ENCODE data around the gene SMYD3.
A peak's percentile ranks its signal among the peaks of the same experiment; 100 is the strongest.
"Not testable (repeated sequence)": the region's sequence is repeated elsewhere in the genome, so short reads cannot be mapped to it uniquely, and the experiment has no call there.

Gene SMYD3

DNA sequence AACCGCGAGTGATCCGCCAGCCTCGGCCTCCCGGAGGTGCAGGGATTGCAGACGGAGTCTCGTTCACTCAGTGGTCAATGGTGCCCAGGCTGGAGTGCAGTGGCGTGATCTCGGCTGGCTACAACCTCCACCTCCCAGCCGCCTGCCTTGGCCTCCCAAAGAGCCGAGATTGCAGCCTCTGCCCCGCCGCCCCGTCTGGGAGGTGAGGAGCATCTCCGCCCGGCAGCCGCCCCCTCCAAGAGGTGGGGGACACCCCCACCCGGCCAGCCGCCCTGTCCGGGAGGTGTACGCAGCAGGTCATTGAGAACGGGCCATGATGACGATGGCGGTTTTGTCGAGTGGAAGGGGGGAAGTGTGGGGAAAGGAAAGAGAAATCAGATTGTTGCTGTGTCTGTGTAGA lies 732.1 kb downstream of the SMYD3 start:
- not testable (repeated sequence) for DNase-seq

DNA sequence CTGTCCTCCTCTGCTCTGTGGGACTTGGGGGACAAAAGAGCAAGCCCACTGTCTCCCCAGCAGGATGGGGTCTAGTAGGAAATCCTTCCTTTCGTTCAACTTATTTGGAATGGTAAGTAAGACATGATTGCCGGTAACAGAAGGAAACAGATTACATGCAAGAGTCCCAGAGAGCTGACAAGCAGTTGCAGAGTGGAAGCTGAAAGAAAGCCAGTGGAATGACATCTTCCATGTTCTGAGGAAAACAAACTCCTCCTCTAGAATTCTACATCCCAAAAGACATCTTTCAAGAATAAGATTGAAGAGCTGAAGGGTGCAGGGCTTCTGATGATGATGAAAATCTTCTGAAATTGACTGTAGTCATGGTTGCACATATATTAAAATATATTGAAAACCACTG lies 732.9 kb downstream of the SMYD3 start:
- DNase-seq: no peak

DNA sequence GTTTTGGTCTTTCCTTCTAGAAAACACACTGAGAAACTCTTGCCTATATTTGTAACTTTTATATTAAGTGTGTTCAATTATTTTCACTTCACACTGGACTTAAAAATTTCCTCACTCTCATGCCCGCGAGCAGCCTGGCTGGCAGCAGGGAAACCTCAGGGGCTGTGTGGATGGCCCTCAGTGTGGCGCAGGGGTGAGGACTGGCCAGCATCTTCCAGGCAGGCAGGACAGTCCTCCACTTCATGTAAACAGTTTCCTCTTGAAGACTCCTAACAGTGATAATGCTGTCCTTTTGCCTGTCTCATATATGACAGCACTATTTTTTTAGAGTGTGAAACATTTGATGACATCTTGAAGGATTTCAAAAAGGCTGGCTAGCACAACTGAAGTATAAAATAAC lies 733.7 kb downstream of the SMYD3 start:
- DNase-seq: no peak

DNA sequence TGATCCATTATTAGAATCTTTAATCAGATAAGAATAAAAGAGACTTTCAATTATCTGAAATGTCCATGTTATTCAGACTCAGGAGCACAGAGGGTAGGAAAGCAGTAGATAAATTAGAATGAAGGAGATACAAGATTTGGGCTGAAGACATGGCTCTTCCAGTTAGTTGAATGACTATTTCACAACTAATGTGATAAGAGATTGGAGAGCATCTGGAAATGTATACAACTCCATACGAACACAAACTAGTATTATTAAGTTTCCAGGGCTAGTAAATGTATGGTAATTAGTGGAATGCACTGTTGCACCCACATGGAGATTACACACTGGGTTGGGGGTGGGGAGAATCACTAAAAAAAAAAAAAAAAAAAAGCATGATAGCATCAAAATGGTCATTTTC lies 734.3 kb downstream of the SMYD3 start:
- DNase-seq: no peak

DNA sequence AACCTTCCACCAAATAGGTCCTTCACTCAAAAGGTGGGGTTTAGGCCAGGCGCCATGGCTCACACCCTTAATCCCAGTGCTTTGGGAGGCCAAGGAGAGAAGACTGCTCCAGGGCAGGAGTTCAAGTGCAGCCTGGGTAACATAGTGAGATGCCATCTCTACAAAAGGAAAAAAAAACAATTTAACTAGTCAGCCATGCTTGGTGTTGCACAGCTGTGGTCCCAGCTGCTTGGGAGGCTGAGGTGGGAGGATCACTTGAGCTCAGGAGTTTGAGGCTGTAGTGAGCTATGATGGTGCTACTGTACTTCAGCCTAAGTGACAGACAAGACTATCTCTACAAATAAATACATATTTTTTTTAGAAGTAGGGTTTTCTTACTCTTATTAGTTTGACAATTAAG lies 734.8 kb downstream of the SMYD3 start:
- no peak for DNase-seq

DNA sequence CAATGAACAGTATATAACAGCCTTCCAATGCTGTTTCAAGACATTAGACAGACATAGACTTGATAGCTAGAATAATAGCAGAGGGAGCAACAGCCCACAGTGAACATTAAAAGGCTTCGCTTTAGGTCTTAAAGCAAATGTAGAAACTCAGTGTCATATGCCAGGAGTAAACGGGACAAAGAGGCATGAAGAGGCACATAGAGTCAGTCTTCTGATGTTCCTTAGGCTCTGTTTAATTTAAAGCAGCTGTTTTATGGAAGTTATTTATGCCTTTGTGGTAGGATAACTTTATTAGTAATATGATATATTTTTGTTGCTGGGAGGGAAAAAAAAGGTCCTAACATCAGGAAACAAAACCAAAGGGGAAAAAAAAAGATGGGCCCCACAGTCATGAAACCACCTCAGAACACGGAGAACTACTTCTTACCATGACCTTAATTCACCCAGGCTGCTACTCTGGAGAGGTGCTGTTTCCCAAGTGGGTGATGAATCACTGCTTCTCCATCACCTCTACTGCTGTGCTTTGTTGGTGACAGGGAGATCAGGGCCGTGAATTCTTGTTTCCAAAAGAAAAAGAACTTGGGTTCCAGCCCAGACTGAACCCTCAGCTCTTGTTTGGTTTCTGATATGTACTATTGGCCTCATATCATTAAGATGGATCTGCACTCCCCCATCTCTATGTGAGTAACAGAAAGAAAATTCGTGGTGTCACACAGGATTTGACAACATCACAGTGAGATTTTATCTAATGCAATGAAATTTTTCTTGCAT lies 735.4 kb downstream of the SMYD3 start:
- no peak for DNase-seq

DNA sequence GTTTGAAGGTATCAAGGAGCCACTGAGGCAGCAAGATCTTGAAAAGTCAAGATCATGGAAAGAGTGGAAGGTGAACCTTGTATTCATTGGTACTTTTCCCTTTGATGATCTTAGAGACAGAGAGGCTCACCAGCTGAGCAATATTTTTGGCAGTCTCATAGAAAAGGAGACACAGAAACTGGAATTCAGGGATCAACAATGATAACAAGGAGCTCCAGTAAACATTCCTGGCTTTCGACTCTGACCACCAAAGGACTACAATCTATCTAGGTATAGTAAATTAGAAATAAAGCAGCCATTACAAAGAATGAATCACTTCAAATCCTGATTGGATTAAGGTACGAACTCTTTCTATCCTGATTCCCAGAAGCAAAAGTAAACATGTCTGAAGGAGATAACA lies 736.9 kb downstream of the SMYD3 start:
- no peak for DNase-seq

DNA sequence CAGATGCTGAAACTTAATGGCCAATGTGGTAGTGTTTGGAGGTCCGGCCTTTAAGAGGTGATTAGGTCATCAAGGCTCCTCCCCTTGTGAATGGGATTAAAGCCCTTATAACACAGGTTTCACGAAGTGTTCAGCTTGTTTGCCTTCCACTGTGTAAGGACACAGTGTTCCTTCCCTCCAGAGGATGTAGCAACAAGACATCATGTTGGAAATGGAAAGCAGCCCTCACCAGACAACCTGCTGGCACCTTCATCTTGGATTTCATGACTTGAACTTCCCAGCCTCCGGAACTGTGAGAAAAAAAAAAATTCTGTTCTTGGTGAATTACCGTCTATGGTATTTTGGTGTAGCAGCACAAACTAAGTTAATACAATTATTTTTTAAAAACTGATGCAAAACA lies 738.5 kb downstream of the SMYD3 start:
- DNase-seq: no peak

DNA sequence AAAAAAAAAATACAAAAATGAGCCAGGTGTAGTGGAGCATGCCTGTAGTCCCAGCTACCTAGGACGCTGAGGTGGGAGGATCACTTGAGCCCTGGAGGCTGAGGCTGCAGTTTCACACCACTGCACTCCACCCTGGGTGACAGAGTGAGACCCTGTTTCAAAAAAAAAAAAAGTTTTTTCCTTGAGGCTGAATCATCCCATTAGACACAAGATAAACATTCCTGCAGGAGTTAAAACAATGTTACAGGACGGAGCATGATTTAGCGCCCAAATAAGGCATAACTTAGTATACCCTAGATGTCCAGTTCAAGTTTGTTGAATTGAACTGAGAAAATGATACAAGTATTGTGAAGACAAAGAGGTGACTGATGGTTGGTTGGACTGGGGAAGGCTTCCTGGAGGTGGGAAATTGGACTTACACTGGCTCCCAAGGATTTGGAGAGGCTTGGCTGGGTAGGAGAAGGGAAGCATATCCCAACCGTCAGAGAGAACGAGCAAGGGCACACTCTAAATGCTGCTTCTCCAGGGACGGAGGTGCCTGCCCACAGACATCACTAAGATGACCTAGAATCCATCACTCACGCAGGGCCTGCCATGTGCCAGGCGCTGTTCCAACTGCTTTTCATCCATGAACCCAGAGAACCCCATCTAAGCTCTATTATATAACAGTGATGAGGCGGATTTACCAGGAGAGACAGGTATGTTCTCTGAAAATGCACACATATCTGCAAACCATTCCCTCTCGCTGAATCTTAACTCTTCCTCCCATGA lies 741.7 kb downstream of the SMYD3 start:
- peak; percentile 94 for DNase-seq

DNA sequence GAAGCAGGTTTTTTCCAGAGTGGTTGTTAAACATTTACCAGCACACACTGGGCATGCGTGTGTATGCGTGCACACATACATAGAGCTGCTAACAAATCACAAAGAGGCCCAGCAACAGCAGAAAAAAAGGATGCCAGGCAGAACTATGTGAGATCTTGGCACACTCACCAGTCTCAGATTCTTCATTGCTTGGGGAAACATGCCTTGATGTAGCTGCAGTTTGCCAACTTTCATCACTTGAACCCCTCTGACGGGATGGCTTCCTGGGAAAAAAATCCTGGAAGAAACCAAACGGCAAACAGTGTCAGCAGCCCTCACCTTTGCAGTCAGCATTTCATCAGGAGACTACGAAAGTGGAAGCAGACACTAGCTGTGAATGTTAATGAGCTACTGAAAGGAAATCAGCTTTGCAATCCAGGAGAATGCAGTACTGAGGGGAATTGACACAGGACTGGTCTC lies 743.2 kb downstream of the SMYD3 start:
- DNase-seq: no peak

DNA sequence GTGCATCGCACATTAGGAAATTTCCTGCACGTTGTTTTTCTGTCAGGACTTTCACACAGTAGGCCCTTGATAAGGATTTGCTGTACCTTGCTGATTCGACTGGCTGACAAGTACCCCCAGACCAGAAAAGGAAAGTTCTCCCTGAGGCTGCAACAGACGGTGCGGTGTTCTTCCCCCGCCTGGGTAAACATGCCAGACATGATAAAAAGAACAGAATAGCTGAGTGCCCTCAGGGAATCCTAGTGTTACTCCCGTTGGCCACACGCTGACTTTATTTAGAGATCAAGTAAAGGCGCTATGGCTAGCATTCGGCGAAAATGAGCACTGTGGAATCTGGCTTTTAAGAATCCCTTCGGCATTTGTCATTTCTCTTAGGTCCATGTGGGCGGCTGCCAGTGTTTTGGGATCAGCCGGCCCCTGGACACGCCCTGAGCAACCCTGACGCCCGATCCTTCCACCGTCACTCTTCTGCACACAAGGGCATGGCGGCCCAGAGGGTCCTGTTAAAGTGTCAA lies 744.6 kb downstream of the SMYD3 start:
- DNase-seq: no peak

DNA sequence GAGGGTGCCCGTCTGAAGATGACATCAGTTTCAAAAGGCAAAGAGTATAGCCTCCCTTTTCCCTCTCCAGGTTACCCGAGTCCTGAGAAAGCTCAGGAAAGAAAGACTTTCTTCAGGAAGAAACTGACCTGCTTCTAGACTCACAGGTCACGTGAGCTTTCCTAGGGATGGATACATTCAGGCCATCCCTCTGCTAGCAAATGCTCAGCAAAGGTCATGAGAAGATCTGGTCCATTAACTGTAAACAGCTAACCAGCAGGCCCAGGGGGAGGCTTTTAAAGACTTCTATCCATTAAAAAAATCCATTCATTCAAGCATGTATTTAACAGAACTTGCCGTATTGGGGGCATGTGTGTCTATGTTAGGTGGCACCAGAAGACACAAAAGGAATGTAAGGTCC lies 746.8 kb downstream of the SMYD3 start:
- no peak for DNase-seq

DNA sequence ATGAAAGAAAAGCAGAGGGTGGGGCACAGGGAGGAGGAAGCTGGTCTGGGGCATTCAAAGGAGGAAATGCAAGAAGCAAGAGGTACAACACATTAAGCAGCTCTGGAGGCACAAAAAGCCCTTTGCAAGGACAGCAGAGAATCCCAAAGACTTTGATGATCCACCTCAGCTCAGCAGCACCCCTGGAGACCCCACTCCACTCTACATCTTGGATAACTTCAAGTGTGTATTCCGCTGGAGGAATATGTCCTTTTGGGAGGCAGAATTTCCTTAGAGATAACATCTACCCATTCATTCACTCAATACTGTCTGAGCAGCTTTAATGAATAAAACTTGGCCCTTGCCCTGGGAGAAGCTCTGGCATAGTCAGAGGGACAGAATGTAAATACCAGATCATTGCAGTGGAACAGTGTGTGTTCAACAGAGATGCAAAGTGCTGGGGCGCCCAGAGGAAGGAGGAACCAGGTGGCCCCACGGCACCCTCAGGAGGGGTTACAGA lies 752.6 kb downstream of the SMYD3 start:
- no peak for DNase-seq

DNA sequence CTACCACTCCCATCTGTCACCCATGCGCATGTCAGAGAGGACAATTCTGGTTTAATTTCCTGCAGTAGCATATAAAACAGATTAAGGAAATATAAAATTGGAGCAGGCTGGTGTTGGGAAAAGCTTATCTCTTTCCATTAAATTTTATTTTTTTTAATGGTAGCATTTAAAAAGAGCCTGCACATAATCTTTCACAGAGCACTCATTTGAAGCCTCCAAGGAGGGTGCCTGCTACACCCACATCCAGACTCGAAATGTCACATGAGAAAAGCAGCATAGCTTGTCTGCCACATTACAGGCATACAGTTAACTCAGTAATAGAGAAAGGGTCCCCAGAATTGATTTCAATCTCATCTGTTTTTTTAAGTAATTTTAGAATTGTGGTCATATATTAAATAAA lies 753.3 kb downstream of the SMYD3 start:
- no peak for DNase-seq

DNA sequence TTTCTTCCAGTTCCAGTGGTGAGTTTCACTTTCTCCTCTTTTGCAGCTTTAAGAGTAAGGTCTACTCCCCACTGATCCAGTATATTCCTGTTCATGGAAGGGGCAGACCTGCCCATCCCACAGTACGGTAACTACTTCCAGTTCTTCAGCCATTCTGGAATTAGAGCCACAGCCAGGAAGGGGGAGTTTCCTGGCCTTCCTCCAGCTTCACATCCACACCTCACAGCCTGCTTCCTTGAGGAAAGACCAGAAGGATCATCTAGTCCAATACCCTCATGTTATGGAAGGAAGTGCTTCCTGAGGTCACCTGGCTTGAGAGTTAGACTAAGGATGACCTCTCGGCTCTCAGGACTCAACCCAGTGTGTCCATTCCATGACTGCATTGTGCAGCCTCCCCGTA lies 754.5 kb downstream of the SMYD3 start:
- DNase-seq: no peak

DNA sequence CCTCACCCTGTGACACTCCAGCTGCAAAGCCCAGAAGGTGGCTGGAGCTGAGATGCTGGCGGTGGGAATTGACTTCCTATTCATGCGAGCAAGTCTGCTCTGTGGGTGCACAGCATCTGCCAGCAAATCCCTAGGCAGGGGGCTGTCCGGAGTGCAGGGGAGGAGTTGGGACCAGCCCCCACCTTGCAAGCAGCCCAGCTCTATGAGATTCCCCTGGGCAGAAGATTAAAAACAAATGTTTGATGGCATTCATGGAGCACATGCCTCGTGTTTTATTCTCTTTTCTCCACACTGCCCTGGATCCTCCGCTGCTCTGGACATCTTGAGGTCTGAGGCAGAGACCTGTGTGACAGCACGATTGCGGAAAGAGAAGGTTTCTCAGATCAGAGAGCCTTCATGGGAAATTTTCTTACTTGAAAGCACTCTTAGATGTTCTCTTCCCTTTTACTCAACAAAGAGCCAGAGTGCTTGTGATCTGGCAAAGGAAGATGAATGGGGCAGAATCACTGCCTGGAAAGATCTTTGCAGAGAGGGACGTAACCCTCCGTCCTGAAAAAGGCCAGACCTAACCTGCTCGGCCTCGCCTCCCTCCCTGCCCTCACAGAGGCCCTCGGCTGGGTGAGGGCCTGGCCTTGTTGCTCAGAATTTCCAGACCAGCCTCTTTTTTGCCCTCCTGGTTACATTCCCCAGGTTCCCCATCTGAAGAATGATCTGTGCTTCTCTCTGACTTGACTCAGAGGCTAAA lies 755.2 kb downstream of the SMYD3 start:
- DNase-seq: no peak

DNA sequence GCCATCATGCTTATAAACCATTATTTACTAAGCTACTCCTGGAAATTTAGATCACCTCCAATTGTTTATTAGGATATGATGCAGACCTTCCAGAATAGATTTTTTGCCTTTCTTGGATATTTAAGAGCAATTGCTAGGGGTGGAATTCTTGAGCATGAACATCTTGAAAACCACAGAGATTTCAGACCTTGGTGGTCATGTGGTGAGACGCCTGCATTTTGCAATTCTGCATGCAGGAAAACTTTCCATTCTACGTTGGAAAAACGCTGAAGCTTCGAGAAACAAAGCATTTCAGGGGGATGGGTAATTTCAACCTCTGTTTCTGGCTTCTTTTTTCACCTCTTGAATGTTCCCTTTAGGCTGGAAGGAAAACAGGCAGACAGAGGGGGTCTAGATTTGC lies 756.0 kb downstream of the SMYD3 start:
- DNase-seq: no peak

DNA sequence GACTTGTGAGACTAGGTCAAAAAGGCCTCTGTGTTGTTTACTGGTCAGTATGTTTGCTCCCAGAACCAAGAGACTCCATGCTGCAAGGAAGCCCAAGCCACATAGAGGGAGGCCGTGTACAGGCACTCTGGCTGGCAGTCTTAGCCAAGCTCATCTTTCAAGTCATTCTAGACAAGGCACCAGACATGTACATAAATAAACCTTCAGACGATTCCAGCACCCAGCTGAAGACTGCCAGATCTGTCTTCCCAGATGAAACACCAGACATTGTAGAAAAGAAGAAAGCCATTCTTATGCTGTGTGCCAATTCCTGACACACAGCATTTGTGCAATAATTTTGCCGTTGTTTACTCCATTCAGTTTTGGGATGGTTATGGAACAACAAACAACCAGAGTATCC lies 756.8 kb downstream of the SMYD3 start:
- DNase-seq: no peak

DNA sequence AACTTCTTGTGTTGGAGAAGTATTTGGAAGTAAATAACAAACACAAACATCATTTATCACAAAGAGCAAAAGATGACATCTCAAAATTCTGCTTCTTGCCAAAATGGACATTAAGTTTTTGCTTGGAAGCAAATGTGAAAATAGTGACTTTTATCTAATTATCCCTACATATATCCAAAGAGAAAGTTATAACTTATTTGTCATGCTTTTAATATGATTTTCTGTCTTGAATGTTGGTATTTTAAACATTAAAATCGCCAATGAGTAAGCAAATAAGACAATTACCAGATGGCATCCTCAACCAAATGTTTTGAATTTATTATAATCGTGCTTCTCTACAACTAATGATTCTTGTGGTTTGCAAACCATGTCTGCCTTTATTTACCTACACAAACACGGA lies 758.0 kb downstream of the SMYD3 start:
- DNase-seq: no peak

DNA sequence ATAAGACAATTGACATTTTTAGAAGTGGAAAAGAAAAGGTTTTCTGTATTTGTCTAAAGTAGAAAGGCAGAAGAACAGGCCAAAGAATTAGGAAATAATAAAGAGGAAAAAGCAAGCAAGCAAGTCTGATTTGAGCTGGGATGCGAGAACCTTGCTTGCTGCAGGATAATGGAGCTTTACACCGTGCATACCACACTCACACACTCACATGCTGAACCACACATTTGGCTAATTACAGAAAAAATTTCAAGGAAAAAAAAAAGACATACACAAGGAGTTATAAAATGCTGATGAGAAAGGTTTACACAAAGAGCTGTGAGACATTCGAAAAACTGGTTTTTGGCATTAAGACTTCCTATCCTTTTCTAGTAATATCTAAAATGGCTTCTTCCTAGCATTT lies 758.4 kb downstream of the SMYD3 start:
- no peak for DNase-seq

DNA sequence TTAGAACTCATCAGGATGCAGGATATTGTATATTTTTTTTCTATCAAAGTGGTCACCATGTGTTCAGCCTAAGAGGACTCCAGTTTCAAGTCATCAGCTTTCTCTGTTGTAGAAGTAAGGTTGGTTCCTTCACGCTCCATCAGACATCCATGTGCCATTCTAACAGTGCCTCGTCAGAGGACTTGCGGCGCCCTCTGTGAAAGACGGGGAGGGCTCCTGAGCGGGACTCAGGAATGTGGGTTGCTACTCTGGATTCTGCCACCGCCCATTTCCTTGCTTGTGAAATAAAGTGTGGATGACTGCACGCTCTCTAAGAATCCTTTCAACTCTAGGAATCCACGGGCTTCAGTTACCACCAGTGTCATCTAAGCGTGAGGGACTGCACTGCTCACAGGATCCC lies 758.8 kb downstream of the SMYD3 start:
- DNase-seq: peak; percentile 23

DNA sequence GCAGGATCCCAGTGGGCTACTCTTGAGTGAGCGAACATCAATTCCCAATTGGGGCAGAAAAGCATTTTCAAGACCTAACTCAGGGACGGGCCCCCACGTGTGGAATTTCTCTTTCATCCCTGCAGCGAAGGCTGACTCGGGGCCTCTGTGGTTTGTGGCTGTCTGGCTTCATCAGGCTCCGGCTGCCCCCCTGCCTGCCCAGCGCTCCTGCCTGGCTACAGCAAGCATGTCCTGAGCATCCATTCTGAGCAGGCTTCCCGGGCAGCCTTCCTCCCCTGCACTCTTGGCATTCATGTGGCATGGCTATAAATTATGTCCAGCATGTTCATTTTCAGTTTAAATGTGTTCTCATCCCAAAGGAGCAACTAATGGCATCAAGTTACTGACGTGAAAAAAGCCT lies 764.2 kb downstream of the SMYD3 start:
- DNase-seq: peak; percentile 74

DNA sequence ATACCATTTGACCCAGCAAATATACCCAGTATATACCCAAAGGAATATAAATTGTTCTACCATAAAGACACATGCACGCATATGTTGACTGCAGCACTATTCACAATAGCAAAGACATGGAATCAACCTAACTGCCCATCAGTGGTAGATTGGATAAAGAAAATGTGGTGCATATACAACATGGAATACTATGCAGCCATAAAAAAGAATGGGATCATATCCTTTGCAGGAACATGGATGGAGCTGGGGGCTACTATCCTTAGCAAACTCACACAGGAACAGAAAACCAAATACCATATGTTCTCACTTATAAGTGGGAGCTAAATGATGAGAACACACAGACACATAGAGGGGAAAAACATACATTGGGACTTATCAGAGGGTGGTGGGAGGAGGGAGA lies 766.7 kb downstream of the SMYD3 start:
- DNase-seq: not testable (repeated sequence)

Measured in kidney glomerular epithelial cell (primary cell).